Activated T-cell treated with anti-CD3 and anti-CD28 coated beads, Interleukin-2, amount 50 U/mL, for 24 hours (primary cell): ENCODE results near the gene SMG6.

Experiments
- DNase-seq: peaks from one replicate; pipeline ENCODE4 v3.0.0-alpha.2; 2020
- H3K27ac Mint-ChIP-seq: 2 replicates; pipeline ENCODE4 v1.8.0; 2020; ENCODE audit warnings: mild to moderate bottlenecking, mixed read lengths
- H3K27me3 Mint-ChIP-seq: 2 replicates; pipeline ENCODE4 v1.8.0; 2020; ENCODE audit warnings: mixed read lengths
- H3K36me3 Mint-ChIP-seq: 2 replicates; pipeline ENCODE4 v1.8.0; 2020; ENCODE audit warnings: low read depth, mixed read lengths
- H3K4me1 Mint-ChIP-seq: 2 replicates; pipeline ENCODE4 v1.8.0; 2020; ENCODE audit warnings: low read depth, mixed read lengths
- H3K4me3 Mint-ChIP-seq: 2 replicates; pipeline ENCODE4 v1.8.0; 2020; ENCODE audit warnings: mild to moderate bottlenecking, moderate library complexity, mixed read lengths
- H3K9me3 Mint-ChIP-seq: 2 replicates; pipeline ENCODE4 v1.8.0; 2020; ENCODE audit warnings: mixed read lengths

SMG6 gene

DNA sequence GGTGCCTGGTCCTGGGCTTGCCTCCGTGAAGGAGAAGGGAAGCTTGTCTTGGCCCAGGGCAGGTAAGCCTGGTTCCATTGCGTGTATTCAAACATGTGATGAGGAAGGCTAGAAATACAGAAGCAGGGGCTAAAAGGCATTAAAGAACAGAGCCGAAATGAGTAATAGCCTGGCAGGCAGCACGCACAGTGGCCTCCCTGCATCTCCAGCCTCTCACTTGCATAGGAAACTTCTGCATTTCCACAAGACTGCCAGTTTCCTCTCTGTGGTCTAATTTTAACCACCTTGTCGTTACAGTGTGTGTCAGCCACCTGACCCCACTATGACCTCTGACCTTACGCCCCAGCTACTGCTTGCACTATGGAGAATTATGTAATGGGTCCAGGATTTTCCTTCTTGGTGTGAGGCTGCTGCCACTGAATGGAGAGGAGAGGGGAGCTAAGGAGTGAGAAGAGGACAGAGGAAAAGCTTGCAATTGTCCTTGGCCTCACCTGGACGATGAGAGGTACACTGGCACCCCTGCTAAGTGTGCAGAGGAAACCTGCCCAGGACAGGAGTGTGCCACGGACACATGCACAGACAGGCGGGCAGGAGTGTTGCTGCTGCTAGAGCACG lies 215.9 kb downstream of the SMG6 start:
- peaks cover 58% of the 10 kb centered on the region for H3K36me3 Mint-ChIP-seq
- DNase-seq: peak; percentile 66
- H3K9me3 Mint-ChIP-seq: no peaks in the 10 kb centered on the region
- peak overlapping the region; percentile 8 for H3K4me3 Mint-ChIP-seq
- H3K27me3 Mint-ChIP-seq: no peaks in the 10 kb centered on the region
- peak overlapping the region; percentile 76 for H3K27ac Mint-ChIP-seq
- peaks cover 87% of the 10 kb centered on the region for H3K4me1 Mint-ChIP-seq

DNA sequence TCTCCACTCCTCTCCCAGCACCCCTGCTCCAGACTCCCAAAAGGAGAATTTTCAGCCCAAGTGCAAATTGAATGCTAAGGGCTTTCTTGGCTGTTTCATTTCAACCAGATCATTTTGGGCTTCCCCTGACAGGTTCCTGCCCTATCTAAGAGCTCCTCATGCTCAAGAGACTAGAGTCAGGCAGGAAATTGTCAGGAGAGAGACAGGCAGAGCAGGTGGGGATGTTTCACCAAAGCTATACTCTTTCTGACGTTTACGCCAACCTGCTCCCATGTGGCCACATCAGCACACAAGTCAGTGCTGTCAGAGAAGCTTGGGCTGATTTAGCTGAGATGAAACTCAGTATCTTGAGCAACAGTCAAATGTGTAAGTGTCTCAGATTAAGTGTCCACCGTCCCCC lies 217.3 kb downstream of the SMG6 start:
- no peaks in the 10 kb centered on the region for H3K9me3 Mint-ChIP-seq
- no peak overlapping the region for H3K4me3 Mint-ChIP-seq
- peaks cover 90% of the 10 kb centered on the region for H3K4me1 Mint-ChIP-seq

DNA sequence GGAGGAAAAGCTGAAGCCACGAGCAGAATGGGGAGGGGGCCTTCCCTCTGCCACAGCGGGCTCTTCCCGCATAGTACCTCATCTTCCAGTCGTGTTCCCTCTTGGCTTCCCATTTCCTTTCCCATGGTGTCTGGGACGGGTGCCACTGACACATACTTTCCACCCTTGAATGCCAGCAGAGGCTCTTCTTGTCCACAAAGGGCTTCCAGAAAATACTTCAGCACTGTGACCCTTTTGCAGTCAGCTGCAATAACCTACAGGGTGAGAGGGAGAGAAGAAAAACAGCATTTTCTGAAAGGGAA lies 218.0 kb downstream of the SMG6 start:
- Mint-ChIP-seq H3K27ac (no peak overlapping the region), H3K36me3 (peaks cover 69% of the 10 kb centered on the region), H3K4me3 (no peak overlapping the region), H3K27me3 (no peaks in the 10 kb centered on the region), H3K4me1 (peaks cover 84% of the 10 kb centered on the region), H3K9me3 (no peaks in the 10 kb centered on the region)
- no peak for DNase-seq

More for the DNA sequence above, 217.3 kb downstream of the SMG6 start:
- Mint-ChIP-seq H3K27ac (peak overlapping the region; percentile 76), H3K27me3 (no peaks in the 10 kb centered on the region), H3K36me3 (peaks cover 66% of the 10 kb centered on the region)
- no peak for DNase-seq

DNA sequence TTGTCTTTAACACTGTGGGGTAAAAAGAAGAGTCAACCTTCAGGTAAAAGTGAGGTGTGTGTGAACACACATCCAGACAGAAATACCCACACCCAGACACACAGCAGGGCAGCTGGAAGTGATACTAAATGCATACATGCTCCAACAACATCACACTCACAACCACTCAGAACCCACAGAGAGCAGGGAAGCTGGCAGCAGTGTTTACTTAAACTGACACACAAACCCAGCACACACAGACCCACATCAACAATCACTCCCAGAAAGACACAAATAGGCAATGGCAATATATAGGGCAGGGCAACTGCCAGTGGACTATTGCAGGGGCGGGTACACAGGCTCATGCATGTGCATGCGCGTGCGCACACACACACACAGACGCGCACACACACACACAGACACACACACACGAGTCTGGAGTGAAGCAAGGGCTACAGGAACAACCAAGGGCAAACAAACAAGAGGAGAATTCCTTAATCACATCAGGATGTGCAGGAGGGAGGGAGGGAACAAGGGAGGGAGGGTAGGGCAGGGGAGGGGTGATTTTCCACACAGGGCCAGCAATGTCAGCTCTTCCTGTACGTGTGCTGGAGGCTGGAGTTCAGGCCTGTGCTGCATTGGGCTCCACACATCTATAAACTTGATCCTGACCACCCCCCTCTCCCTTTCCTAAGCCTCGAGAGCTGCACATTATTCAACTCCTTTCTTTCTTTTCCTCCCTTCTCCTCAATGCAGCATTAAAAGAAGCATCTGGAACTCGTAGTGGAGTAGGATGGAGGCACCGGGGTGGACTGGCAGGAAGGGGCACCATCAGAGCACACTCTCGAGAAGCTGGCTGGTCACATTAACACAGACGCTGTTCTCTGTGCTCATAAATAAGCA lies 218.6 kb downstream of the SMG6 start:
- H3K36me3 Mint-ChIP-seq: peaks cover 71% of the 10 kb centered on the region
- no peaks in the 10 kb centered on the region for H3K9me3 Mint-ChIP-seq
- H3K27ac Mint-ChIP-seq: no peak overlapping the region
- H3K4me1 Mint-ChIP-seq: peaks cover 78% of the 10 kb centered on the region
- no peak overlapping the region for H3K4me3 Mint-ChIP-seq
- DNase-seq: no peak
- H3K27me3 Mint-ChIP-seq: no peaks in the 10 kb centered on the region

DNA sequence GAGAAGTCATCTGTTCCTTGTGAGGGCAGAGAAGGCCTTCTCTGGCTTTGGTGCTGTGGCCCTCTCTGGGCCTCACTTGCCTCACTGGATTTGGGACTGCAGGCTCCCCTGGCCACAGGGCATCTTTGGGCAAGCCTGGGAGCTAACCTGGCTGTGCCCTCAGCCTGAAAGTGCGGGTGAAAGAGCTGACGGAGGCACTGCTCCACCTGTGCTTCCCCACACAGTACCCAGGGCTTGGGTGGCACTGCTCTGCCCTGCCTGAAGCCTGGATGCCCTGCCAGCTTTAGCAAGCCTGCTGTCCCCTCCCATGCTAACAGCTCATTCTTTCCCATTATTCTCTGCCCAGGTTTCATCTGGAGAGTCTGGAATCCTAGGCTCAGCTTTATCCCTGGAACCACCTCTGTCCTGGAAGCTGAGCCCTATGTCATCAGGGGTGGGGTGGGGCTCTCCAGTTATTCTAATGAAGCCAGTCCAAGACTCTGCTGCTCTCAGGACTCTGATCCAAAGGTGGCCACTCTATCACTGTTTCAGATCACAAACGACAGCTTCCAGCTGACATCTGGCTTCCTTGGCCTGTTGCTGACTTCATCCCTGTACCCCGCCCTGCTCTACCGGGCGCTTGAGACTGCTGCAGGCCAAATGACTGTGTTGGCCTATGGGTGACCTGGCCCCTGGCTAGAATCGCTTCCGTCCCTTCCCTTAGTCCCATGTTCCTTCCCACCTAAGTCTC lies 219.4 kb downstream of the SMG6 start:
- Mint-ChIP-seq H3K4me1 (peaks cover 70% of the 10 kb centered on the region), H3K4me3 (no peak overlapping the region), H3K27ac (no peak overlapping the region), H3K27me3 (no peaks in the 10 kb centered on the region), H3K9me3 (no peaks in the 10 kb centered on the region), H3K36me3 (peaks cover 74% of the 10 kb centered on the region)
- no peak for DNase-seq

DNA sequence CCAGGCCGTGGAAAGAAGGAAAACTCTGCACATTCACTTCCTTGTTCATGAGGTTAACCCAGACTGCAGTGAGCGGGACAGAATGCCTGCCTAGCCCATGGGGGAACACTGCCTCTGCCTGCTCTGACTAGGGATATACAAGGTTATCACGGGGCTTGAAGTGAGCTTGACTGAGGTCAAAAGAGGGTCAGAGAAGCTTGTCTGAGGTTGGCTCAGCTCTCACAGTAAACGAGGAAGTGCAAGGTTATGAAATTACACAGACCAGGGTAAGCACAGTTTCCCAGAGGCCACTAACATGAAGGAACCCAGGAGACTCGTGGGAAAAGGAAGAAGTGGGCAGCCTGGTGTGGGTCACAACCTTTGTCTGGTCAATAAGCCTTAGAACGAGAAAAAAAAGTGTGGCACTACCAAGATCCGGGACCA lies 220.0 kb downstream of the SMG6 start:
- Mint-ChIP-seq H3K4me3 (no peak overlapping the region), H3K4me1 (peaks cover 65% of the 10 kb centered on the region), H3K9me3 (no peaks in the 10 kb centered on the region), H3K27me3 (no peaks in the 10 kb centered on the region), H3K27ac (peak overlapping the region; percentile 65), H3K36me3 (peaks cover 79% of the 10 kb centered on the region)
- DNase-seq: no peak

DNA sequence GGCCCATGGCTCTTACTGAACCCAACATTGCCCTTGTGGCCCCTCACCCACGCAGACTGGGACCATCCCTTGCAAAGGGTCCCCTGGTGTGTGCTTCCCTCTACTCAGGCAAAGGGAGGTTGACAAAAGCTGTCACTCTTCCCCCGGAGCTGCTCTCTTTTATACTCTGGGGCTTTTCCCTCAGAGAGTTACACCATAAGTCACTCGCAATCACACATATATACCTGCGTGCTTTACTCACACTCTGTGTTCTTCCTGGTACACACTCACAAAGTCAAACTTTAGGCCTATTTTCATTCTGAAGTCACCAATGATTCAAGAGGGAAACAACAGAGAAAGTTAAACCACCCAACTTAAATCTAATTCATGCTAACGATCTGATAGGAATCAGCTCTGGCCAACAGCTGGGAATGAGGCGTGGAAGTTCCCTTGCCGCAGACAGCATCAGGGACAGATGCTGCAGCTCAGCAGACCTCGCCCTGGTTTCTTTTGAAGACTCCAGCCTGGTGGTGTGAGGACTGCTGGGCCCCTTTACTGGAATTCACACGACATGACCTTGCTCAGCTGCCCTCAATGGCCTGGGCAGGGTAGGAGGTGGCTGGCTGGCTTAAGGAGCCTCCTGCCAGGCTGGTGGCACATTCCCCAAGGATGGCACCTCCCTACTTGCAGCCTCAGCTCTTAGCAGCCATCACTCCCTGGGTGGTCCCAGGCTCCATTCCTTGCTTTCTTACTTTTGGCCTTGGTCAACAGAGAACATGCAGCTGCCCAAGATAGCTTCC lies 221.4 kb downstream of the SMG6 start:
- peak overlapping the region; percentile 72 for H3K27ac Mint-ChIP-seq
- no peaks in the 10 kb centered on the region for H3K27me3 Mint-ChIP-seq
- peak overlapping the region; percentile 24 for H3K4me3 Mint-ChIP-seq
- peaks cover 89% of the 10 kb centered on the region for H3K36me3 Mint-ChIP-seq
- no peak for DNase-seq
- H3K9me3 Mint-ChIP-seq: no peaks in the 10 kb centered on the region
- peaks cover 50% of the 10 kb centered on the region for H3K4me1 Mint-ChIP-seq

DNA sequence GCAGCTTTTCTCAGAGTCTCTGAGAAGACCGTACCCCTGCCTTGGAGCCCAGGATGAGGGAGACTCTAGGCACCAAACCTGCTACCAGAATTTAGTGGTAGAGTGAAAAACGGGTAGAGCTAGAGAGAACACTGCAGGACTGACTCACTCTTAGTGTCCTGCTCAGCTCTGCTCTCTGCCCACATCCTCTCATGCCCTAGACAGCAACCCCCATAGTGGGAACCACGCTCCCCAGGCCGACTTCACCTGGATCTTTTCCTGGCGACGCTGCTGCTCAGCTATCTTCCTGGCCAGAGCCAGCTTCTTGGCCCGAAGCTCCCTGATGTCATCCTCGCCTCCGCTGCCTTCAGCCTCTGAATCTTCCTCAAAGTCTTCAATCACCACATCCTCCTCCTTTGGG lies 222.0 kb downstream of the SMG6 start:
- Mint-ChIP-seq H3K4me1 (peaks cover 44% of the 10 kb centered on the region), H3K36me3 (peaks cover 89% of the 10 kb centered on the region), H3K27me3 (no peaks in the 10 kb centered on the region), H3K27ac (peak overlapping the region; percentile 72), H3K9me3 (no peaks in the 10 kb centered on the region), H3K4me3 (peak overlapping the region; percentile 24)
- no peak for DNase-seq

DNA sequence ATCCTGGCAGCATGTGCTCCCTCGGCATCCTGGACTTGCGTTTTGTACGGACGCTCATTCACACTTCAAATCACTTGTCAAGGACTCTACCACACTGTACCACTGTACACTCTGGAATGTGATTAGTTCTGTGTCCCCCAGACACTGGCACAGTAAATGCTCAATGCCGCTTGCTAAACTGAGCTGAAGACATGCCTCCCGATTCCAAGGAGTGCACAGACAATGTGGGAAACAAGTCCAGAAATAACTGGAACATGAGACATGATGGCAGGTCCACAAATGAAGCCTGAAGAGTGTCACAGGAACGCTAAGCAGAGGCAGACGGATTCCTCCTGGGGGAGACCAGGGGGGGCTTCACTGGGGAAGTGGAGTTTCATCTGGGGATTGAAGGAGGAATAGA lies 226.5 kb downstream of the SMG6 start:
- no peak overlapping the region for H3K27ac Mint-ChIP-seq
- DNase-seq: no peak
- H3K36me3 Mint-ChIP-seq: peaks cover 79% of the 10 kb centered on the region
- peaks cover 15% of the 10 kb centered on the region for H3K4me1 Mint-ChIP-seq
- H3K27me3 Mint-ChIP-seq: no peaks in the 10 kb centered on the region
- no peaks in the 10 kb centered on the region for H3K9me3 Mint-ChIP-seq
- H3K4me3 Mint-ChIP-seq: no peak overlapping the region

DNA sequence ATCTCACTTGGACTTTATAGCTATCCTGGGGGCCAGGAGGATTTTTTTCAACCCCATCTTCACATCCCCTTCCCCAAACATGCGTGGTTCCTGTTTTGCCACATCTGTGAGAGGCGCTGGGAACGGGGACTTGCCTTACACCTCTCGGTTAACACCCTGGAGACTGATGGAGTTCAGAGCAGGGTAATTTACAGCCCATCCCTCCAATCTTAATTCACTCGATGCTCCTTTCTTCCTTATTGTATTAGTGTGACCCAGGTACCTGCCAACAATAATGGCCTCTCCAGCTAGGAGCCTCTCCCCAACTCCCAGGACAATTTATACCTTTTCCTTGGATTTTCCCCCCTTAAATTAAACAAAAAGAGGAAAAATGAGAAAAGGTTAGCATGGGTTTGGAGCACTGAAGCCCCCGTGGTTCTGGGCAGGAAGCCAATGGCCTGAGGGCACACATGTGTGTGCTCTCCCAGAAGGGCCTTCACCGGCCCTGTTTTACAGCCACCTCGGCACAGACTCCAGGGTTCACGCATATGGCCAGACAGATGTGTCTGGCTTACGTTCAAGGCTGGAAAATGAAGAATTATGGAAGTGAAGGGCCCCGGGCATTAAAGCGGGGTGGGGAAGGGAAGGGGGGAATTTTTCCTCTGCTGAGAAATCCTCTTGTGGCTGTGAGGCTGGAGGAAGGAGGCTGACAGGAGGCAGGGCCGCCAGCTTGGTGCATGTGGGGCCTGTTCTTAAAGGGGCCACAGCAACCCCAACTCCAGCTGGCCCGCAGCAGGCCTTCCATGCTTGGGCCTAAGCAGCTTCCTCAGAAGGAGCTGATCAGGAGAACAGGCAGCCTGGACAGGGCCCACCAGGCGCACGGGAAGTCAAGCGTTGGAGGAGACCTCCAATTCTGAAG lies 227.2 kb downstream of the SMG6 start:
- no peak overlapping the region for H3K4me3 Mint-ChIP-seq
- H3K27ac Mint-ChIP-seq: no peak overlapping the region
- peaks cover 14% of the 10 kb centered on the region for H3K4me1 Mint-ChIP-seq
- no peak for DNase-seq
- no peaks in the 10 kb centered on the region for H3K9me3 Mint-ChIP-seq
- no peaks in the 10 kb centered on the region for H3K27me3 Mint-ChIP-seq
- H3K36me3 Mint-ChIP-seq: peaks cover 79% of the 10 kb centered on the region

DNA sequence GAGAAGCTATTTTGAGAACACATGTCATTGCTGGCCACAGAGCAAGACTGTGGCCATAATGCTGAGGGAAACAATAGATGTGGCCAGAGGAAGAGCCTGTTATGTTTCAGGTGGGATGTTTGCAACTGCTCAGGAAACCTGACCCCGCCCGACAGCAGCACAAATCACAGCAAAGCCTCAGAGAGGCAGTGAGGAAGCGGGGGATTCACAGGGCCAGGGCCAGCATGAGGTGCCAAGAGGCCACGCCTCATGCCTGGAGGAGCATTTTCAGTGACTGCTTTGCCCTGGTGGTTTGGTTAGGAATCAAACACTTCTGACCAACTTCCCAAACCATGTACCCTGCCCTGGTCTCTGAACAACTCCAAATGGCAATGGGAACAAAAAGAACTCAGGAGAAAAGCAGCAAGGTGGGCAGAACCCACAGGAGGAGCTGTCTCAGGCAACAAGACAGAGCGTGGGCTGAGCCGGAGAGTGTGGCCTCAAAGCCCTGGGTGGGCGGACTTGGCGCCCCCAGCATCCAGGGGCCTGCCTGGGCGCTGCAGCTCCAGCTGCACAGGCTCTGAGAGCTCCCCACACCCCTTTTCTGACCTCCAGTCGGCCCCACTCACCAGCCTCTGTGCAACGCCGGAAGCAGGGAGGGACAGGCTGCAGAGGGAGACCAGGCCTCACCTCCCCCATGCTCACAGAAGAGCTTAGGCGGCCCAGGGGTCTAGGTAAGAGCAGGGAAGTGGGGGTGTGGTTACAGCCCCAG lies 228.1 kb downstream of the SMG6 start:
- Mint-ChIP-seq H3K4me1 (peaks cover 20% of the 10 kb centered on the region), H3K9me3 (no peaks in the 10 kb centered on the region), H3K4me3 (no peak overlapping the region), H3K27me3 (no peaks in the 10 kb centered on the region), H3K27ac (peak overlapping the region; percentile 64), H3K36me3 (peaks cover 77% of the 10 kb centered on the region)
- no peak for DNase-seq

DNA sequence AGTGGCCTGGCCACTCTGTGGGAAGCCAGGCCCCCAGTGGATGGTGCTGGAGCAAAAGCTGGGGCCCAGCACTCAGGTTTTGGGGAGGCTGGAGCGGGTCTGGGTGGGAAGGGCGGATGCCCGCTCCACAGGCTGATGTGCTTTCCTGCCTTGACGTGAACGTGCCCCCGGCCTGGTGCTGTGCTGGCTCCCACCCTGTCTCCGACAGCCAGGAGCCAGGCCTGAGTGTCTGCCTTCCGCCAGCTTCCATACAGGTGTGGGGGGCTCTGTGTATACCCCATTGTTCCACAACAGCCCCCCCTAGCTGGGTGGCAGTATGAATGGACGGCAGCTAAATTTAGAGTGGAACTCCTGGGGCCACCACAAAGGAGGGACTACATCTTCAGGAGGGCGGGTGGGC lies 228.7 kb downstream of the SMG6 start:
- no peaks in the 10 kb centered on the region for H3K9me3 Mint-ChIP-seq
- H3K4me3 Mint-ChIP-seq: no peak overlapping the region
- H3K27ac Mint-ChIP-seq: no peak overlapping the region
- no peaks in the 10 kb centered on the region for H3K27me3 Mint-ChIP-seq
- H3K4me1 Mint-ChIP-seq: peaks cover 26% of the 10 kb centered on the region
- no peak for DNase-seq
- H3K36me3 Mint-ChIP-seq: peaks cover 75% of the 10 kb centered on the region
